Measurements from ENCODE around the gene CAPRIN2. TPM values are rescaled to one million over a fixed set of nuclear protein-coding genes. Genes with fewer than 3 reads are reported as not detected.

The CAPRIN2 gene
- total RNA-seq, 1 donor from 2014 or later, result 20.4 TPM

DNA sequence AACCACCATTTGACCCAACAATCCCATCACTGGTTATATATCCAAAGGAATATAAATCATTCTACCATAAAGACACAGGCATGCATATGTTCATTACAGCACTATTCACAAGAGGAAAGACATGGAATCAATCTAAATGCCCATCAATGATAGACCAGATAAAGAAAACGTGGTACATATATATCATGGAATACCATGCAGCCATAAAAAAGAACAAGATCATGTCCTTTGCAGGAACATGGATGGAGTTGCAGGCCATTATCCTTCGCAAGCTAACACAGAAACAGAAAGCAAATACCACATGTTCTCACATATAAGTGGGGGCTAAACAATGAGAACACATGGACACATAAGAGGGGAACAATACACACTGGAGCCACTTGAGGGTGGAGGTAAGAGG lies 15.7 kb downstream of the CAPRIN2 start:
- no peak for TF ChIP-seq CTCF (IDR thresholded peaks at IDR 0.05)
- no peak for ATAC-seq
- Histone ChIP-seq H3K27me3 (ENCODE audit: low read depth) (no peaks in the 10 kb centered on the region), H3K4me1 (peaks cover 7% of the 10 kb centered on the region), H3K9me3 (no peaks in the 10 kb centered on the region), H3K36me3 (peaks cover 19% of the 10 kb centered on the region), H3K4me3 (no peak overlapping the region), H3K27ac (no peak overlapping the region)
- DNase-seq, result no peak
- intact Hi-C loops (cut with DNase I), result no loop called here

DNA sequence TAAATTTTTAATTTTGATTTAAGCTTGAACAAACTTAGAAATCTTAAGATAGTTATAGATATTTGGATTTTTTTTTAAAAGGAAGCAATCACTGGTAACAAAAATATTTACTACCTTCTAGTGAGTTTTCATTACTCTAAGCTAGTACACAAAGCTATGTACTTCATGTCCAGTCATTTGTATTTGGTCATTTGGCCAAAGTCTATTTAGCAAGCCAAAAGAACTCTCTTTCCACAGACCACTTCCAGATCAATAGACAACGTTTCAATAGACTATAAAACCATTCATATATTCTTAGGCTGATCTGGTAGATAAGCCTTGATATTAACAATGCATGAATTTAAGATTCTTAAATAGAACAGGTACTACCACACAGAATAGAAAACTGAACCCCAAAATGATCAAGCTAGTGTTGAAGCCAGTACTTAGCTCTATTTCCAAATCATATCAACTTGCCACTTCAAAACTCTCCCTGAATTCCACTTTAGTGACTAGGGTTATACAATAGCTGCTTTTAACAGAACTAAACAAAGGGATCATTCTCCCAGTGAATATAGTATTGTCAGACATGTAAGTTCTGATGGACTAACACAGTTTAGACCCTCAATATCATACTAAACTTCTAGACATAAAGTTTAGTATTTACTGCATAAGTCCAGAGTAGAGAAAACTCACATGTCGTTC lies 21.7 kb downstream of the CAPRIN2 start:
- no peaks in the 10 kb centered on the region for H3K27me3 ChIP-seq (ENCODE audit: low read depth)
- no peak for DNase-seq
- no peaks in the 10 kb centered on the region for H3K4me1 ChIP-seq

GRCh38 chr12:30730011-30730410 lies 24.7 kb downstream of the CAPRIN2 start:
- no peak overlapping the region for H3K4me3 ChIP-seq
- intact Hi-C loops (cut with DNase I), result no loop called here
- TF ChIP-seq CTCF (IDR thresholded peaks at IDR 0.05), result no peak
- H3K4me1 ChIP-seq, result no peaks in the 10 kb centered on the region
- ATAC-seq (no peak), DNase-seq (no peak)
- no peaks in the 10 kb centered on the region for H3K9me3 ChIP-seq
- H3K27ac ChIP-seq, result no peak overlapping the region
- no peaks in the 10 kb centered on the region for H3K27me3 ChIP-seq (ENCODE audit: low read depth)
- H3K36me3 ChIP-seq, result peaks cover 25% of the 10 kb centered on the region

More for the DNA sequence above, 21.7 kb downstream of the CAPRIN2 start:
- TF ChIP-seq CTCF (IDR thresholded peaks at IDR 0.05), result no peak
- H3K9me3 ChIP-seq, result no peaks in the 10 kb centered on the region
- H3K4me3 ChIP-seq, result no peak overlapping the region
- H3K36me3 ChIP-seq, result peaks cover 36% of the 10 kb centered on the region
- ATAC-seq, result no peak
- no peak overlapping the region for H3K27ac ChIP-seq
- intact Hi-C loops (cut with DNase I), result no loop called here

- ATAC-seq, result no peak
- intact Hi-C loops (cut with DNase I), result no loop called here
- Histone ChIP-seq H3K4me1 (no peaks in the 10 kb centered on the region), H3K27me3 (ENCODE audit: low read depth) (no peaks in the 10 kb centered on the region), H3K4me3 (no peak overlapping the region), H3K9me3 (no peaks in the 10 kb centered on the region), H3K36me3 (peaks cover 27% of the 10 kb centered on the region), H3K27ac (no peak overlapping the region)
- no peak for TF ChIP-seq CTCF (IDR thresholded peaks at IDR 0.05)
- no peak for DNase-seq
Measured at GRCh38 chr12:30729547-30729946, 25.2 kb downstream of the CAPRIN2 start.

DNA sequence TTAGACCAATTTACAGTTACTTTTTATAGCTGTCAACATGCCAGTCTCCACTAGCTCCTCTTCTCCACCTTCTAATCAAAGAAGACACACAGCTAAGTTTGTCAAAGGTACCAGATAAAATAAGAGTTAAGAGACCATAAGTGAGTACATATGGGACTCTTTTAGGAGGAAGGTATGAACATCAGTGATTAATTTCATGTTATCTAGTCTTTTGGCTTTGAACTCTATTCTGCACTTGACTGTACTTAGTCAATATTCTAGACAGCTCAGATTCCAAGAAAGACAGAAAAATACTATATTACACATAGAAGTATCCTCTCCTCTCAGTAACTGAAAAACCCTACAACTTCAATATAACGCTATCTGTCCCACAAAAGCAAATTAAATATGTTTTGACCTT lies 28.1 kb downstream of the CAPRIN2 start:
- Histone ChIP-seq H3K4me3 (no peak overlapping the region), H3K27me3 (ENCODE audit: low read depth) (no peaks in the 10 kb centered on the region), H3K4me1 (no peaks in the 10 kb centered on the region), H3K36me3 (peaks cover 48% of the 10 kb centered on the region), H3K9me3 (no peaks in the 10 kb centered on the region), H3K27ac (no peak overlapping the region)
- TF ChIP-seq CTCF (IDR thresholded peaks at IDR 0.05), result no peak
- ATAC-seq (no peak), DNase-seq (no peak)
- intact Hi-C loops (cut with DNase I), result no loop called here
